Natural killer cell treated with Interleukin-12 subunit alpha and Interleukin-12 subunit beta and Interleukin-15 and Interleukin-18, amount 100 ng/mL, for 72 hours (primary cell): ENCODE data around the gene SCCPDH. TPM values are rescaled to one million over a fixed set of nuclear protein-coding genes. Genes with fewer than 3 reads are reported as not detected.
A peak's percentile ranks its signal among the peaks of the same experiment; 100 is the strongest.

Experiments
- ATAC-seq, 2 donors: fragments of 150-1000 bp; cut with Tn5 transposase in 1 of 2; sonication (Bioruptor Pico), chemical (Tn5 transposase) in 1 of 2; 2 replicates each; pipeline ENCODE4 v1.10.0; 2021
- DNase-seq: peaks from one replicate; pipeline ENCODE4 v3.0.0; 2022; ENCODE audit warnings: low spot score
- H3K27ac Mint-ChIP-seq, 2 donors: 1 replicate in 1 of 2; 2 replicates in 1 of 2; pipeline ENCODE4 v1.8.0; 2022; ENCODE audit warnings: mixed read lengths in 2 of 2, mild to moderate bottlenecking in 1 of 2, moderate library complexity in 1 of 2
- H3K27me3 Mint-ChIP-seq, 2 donors: 1 replicate in 1 of 2; 2 replicates in 1 of 2; pipeline ENCODE4 v1.8.0; 2022; ENCODE audit warnings: mixed read lengths in 2 of 2
- H3K36me3 Mint-ChIP-seq: one replicate; pipeline ENCODE4 v1.8.0; 2022; ENCODE audit warnings: mixed read lengths
- H3K4me1 Mint-ChIP-seq, 2 donors: 1 replicate in 1 of 2; 2 replicates in 1 of 2; pipeline ENCODE4 v1.8.0; 2022; ENCODE audit warnings: low read depth in 2 of 2, mixed read lengths in 2 of 2, mild to moderate bottlenecking in 1 of 2
- H3K4me3 Mint-ChIP-seq: one replicate; pipeline ENCODE4 v1.8.0; 2022; ENCODE audit warnings: mixed read lengths
- H3K9me3 Mint-ChIP-seq: 2 replicates; pipeline ENCODE4 v1.8.0; 2022; ENCODE audit warnings: mixed read lengths
- total RNA-seq, 2 donors: library from RNA; stranded (reverse); gene quantifications; one replicate each; pipeline ENCODE4 v1.2.3, GENCODE V29; 2022

SCCPDH gene
- total RNA-seq, 2 donors from 2014 or later, result 12.3 to 18.2 TPM

GRCh38 chr1:246772686-246773085 lies 48.5 kb downstream of the SCCPDH start:
- no peak overlapping the region for H3K4me3 Mint-ChIP-seq

GRCh38 chr1:246773213-246773641 lies 49.0 kb downstream of the SCCPDH start:
- no peak overlapping the region for H3K4me3 Mint-ChIP-seq
- ATAC-seq (peak in 1 of 2 donors; percentile 66), DNase-seq (no peak)
- peaks cover 6% of the 10 kb centered on the region for H3K36me3 Mint-ChIP-seq
- H3K27ac Mint-ChIP-seq, result no peak overlapping the region
- H3K9me3 Mint-ChIP-seq, result no peaks in the 10 kb centered on the region
- no peaks in the 10 kb centered on the region for H3K4me1 Mint-ChIP-seq
- H3K27me3 Mint-ChIP-seq, result no peaks in the 10 kb centered on the region

More at GRCh38 chr1:246772686-246773085, 48.5 kb downstream of the SCCPDH start:
- no peak for ATAC-seq
- no peaks in the 10 kb centered on the region for H3K27me3 Mint-ChIP-seq
- H3K9me3 Mint-ChIP-seq, result no peaks in the 10 kb centered on the region
- no peaks in the 10 kb centered on the region for H3K4me1 Mint-ChIP-seq
- peaks cover 6% of the 10 kb centered on the region for H3K36me3 Mint-ChIP-seq
- no peak overlapping the region for H3K27ac Mint-ChIP-seq
- no peak for DNase-seq

- Mint-ChIP-seq H3K27ac (no peak overlapping the region), H3K9me3 (no peaks in the 10 kb centered on the region), H3K4me3 (no peak overlapping the region), H3K27me3 (no peaks in the 10 kb centered on the region), H3K36me3 (peaks cover 6% of the 10 kb centered on the region), H3K4me1 (no peaks in the 10 kb centered on the region)
- no peak for DNase-seq
- ATAC-seq, result no peak
These were observed 51.5 kb downstream of the SCCPDH start for GRCh38 chr1:246775531-246776385.

- H3K27me3 Mint-ChIP-seq, result no peaks in the 10 kb centered on the region
- no peaks in the 10 kb centered on the region for H3K4me1 Mint-ChIP-seq
- H3K9me3 Mint-ChIP-seq, result no peaks in the 10 kb centered on the region
- no peak overlapping the region for H3K4me3 Mint-ChIP-seq
- no peak for DNase-seq
- H3K27ac Mint-ChIP-seq, result no peak overlapping the region
- H3K36me3 Mint-ChIP-seq, result peaks cover 6% of the 10 kb centered on the region
- ATAC-seq, result no peak
These were observed 52.7 kb downstream of the SCCPDH start for GRCh38 chr1:246776923-246777322.

- Mint-ChIP-seq H3K4me1 (peaks cover 5 to 6% of the 10 kb centered on the region in 2 donors), H3K27ac (no peak overlapping the region), H3K36me3 (peaks cover 6% of the 10 kb centered on the region), H3K9me3 (no peaks in the 10 kb centered on the region), H3K27me3 (no peaks in the 10 kb centered on the region), H3K4me3 (no peak overlapping the region)
- no peak for ATAC-seq
- no peak for DNase-seq
These were observed 54.5 kb downstream of the SCCPDH start for GRCh38 chr1:246778663-246779062.

- Mint-ChIP-seq H3K27me3 (no peaks in the 10 kb centered on the region), H3K4me1 (peaks cover 6% of the 10 kb centered on the region in 2 donors), H3K27ac (no peak overlapping the region), H3K36me3 (peaks cover 6% of the 10 kb centered on the region), H3K9me3 (no peaks in the 10 kb centered on the region), H3K4me3 (no peak overlapping the region)
- ATAC-seq (no peak), DNase-seq (no peak)
These were observed 55.5 kb downstream of the SCCPDH start for GRCh38 chr1:246779561-246780175.

- Mint-ChIP-seq H3K9me3 (no peaks in the 10 kb centered on the region), H3K27ac (no peak overlapping the region), H3K4me1 (peaks cover 6 to 10% of the 10 kb centered on the region in 2 donors), H3K27me3 (no peaks in the 10 kb centered on the region), H3K36me3 (peaks cover 6% of the 10 kb centered on the region), H3K4me3 (no peak overlapping the region)
- DNase-seq, result no peak
- no peak for ATAC-seq
These were observed 56.1 kb downstream of the SCCPDH start for GRCh38 chr1:246780264-246780663.

GRCh38 chr1:246781212-246781611 lies 57.0 kb downstream of the SCCPDH start:
- DNase-seq, result no peak
- no peak overlapping the region for H3K4me3 Mint-ChIP-seq
- H3K27me3 Mint-ChIP-seq, result no peaks in the 10 kb centered on the region
- ATAC-seq, result no peak
- H3K9me3 Mint-ChIP-seq, result no peaks in the 10 kb centered on the region
- peaks cover 6% of the 10 kb centered on the region for H3K36me3 Mint-ChIP-seq
- H3K4me1 Mint-ChIP-seq, result peaks cover 6 to 13% of the 10 kb centered on the region in 2 donors
- no peak overlapping the region for H3K27ac Mint-ChIP-seq

- H3K27ac Mint-ChIP-seq, result no peak overlapping the region
- peaks cover 6 to 13% of the 10 kb centered on the region in 2 donors for H3K4me1 Mint-ChIP-seq
- no peak for DNase-seq
- no peak overlapping the region for H3K4me3 Mint-ChIP-seq
- H3K9me3 Mint-ChIP-seq, result no peaks in the 10 kb centered on the region
- H3K36me3 Mint-ChIP-seq, result no peaks in the 10 kb centered on the region
- no peaks in the 10 kb centered on the region for H3K27me3 Mint-ChIP-seq
- peak in 1 of 2 donors; percentile 48 for ATAC-seq
These were observed 58.1 kb downstream of the SCCPDH start for GRCh38 chr1:246782120-246782900.

GRCh38 chr1:246784621-246785493 lies 60.6 kb downstream of the SCCPDH start:
- Mint-ChIP-seq H3K9me3 (no peaks in the 10 kb centered on the region), H3K27ac (no peak overlapping the region), H3K4me1 (peaks cover 6 to 16% of the 10 kb centered on the region in 2 donors), H3K36me3 (no peaks in the 10 kb centered on the region), H3K27me3 (no peaks in the 10 kb centered on the region), H3K4me3 (no peak overlapping the region)
- no peak for DNase-seq
- peak; percentile 40 to 57 for ATAC-seq

- Mint-ChIP-seq H3K36me3 (no peaks in the 10 kb centered on the region), H3K27ac (no peak overlapping the region), H3K27me3 (peaks cover 0 to 2% of the 10 kb centered on the region in 2 donors), H3K4me1 (peaks cover 6 to 16% of the 10 kb centered on the region in 2 donors), H3K9me3 (no peaks in the 10 kb centered on the region), H3K4me3 (no peak overlapping the region)
- DNase-seq (no peak), ATAC-seq (no peak)
These were observed 61.4 kb downstream of the SCCPDH start for GRCh38 chr1:246785494-246786111.

- H3K27me3 Mint-ChIP-seq, result peaks cover 0 to 4% of the 10 kb centered on the region in 2 donors
These were observed 62.5 kb downstream of the SCCPDH start for GRCh38 chr1:246786606-246787238.

More at GRCh38 chr1:246786606-246787238, 62.5 kb downstream of the SCCPDH start:
- H3K27ac Mint-ChIP-seq, result no peak overlapping the region
- H3K9me3 Mint-ChIP-seq, result no peaks in the 10 kb centered on the region
- peaks cover 6 to 16% of the 10 kb centered on the region in 2 donors for H3K4me1 Mint-ChIP-seq
- H3K36me3 Mint-ChIP-seq, result no peaks in the 10 kb centered on the region
- no peak for ATAC-seq
- no peak for DNase-seq
- no peak overlapping the region for H3K4me3 Mint-ChIP-seq
